HepG2 (cell line): Measurements from ENCODE around the gene DTD2. TPM values are rescaled to one million over a fixed set of nuclear protein-coding genes. Genes with fewer than 3 reads are reported as not detected.

Source experiments
- CCDC6 ChIP-seq: sonication (generic); formaldehyde crosslinking; IDR thresholded peaks from 2 replicates; pipeline ENCODE4 v1.8.1; 2022; ENCODE audit warnings: mild to moderate bottlenecking, missing genetic modification reagents, moderate library complexity
- CHCHD3 ChIP-seq: sonication (generic); formaldehyde crosslinking; IDR thresholded peaks from 2 replicates; pipeline ENCODE4 v1.8.0; 2022; ENCODE audit warnings: mild to moderate bottlenecking, missing genetic modification reagents, moderate library complexity
- DNMT1 ChIP-seq: sonication (generic); formaldehyde crosslinking; IDR thresholded peaks from 2 replicates; pipeline ENCODE4 v1.5.1; 2020; ENCODE audit warnings: mild to moderate bottlenecking, missing genetic modification reagents
- EED ChIP-seq: sonication (generic); formaldehyde crosslinking; IDR thresholded peaks from 2 replicates; pipeline ENCODE4 v1.5.0; 2020; ENCODE audit warnings: mild to moderate bottlenecking, missing genetic modification reagents
- HDAC6 ChIP-seq: fragments of 200-600 bp; sonication (generic); IDR thresholded peaks from 2 replicates; pipeline ENCODE4 v1.7.0; 2017; ENCODE audit warnings: mild to moderate bottlenecking, antibody characterized with exemption, low read length, low read depth
- KDM5B ChIP-seq: sonication (generic); formaldehyde crosslinking; IDR thresholded peaks from 2 replicates; pipeline ENCODE4 v1.4.0; 2020; ENCODE audit warnings: missing genetic modification reagents, mild to moderate bottlenecking, borderline replicate concordance
- KLF16 ChIP-seq, 2 experiments: sonication (generic) in 1 of 2; formaldehyde crosslinking in 1 of 2; IDR thresholded peaks; 2 replicates each; pipeline versions ENCODE4 v1.6.1 to v1.8.0; 2016 to 2023; ENCODE audit warnings: missing genetic modification reagents in 2 of 2, missing compliant biosample characterization in 1 of 2
- PITX1 ChIP-seq: sonication (generic); formaldehyde crosslinking; IDR thresholded peaks from 2 replicates; pipeline ENCODE4 v1.5.1; 2020; ENCODE audit warnings: mild to moderate bottlenecking, missing genetic modification reagents
- PRMT3 ChIP-seq: sonication (generic); formaldehyde crosslinking; IDR thresholded peaks from 2 replicates; pipeline ENCODE4 v1.8.1; 2022; ENCODE audit warnings: low read depth, mild to moderate bottlenecking, moderate library complexity, missing genetic modification reagents, borderline replicate concordance
- REST ChIP-seq, 2 experiments: IDR thresholded peaks; 2 replicates each; pipeline ENCODE4 v1.6.1; 2011 to 2012; ENCODE audit warnings: low read length in 2 of 2, borderline replicate concordance in 1 of 2, low read depth in 1 of 2, mild to moderate bottlenecking in 1 of 2, moderate library complexity in 1 of 2
- RFXANK ChIP-seq: IDR thresholded peaks from 2 replicates; pipeline ENCODE4 v1.6.1; 2016
- SATB2 ChIP-seq: sonication (generic); formaldehyde crosslinking; IDR thresholded peaks from 2 replicates; pipeline ENCODE4 v1.5.0; 2020; ENCODE audit warnings: missing genetic modification reagents
- SP4 ChIP-seq: sonication (generic); formaldehyde crosslinking; IDR thresholded peaks from 2 replicates; pipeline ENCODE4 v1.8.1; 2023; ENCODE audit warnings: mild to moderate bottlenecking, missing genetic modification reagents
- ZNF335 ChIP-seq: sonication (generic); formaldehyde crosslinking; IDR thresholded peaks from 2 replicates; pipeline ENCODE4 v1.4.0; 2020; ENCODE audit warnings: missing genetic modification reagents
- ZNF34 ChIP-seq: sonication (generic); formaldehyde crosslinking; IDR thresholded peaks from 2 replicates; pipeline ENCODE4 v1.4.0; 2020; ENCODE audit warnings: mild to moderate bottlenecking, missing genetic modification reagents, borderline replicate concordance
- ZNF703 ChIP-seq: sonication (generic); formaldehyde crosslinking; IDR thresholded peaks from 2 replicates; pipeline ENCODE4 v1.5.1; 2020; ENCODE audit warnings: missing genetic modification reagents, mild to moderate bottlenecking, moderate library complexity, borderline replicate concordance
- ZNF713 ChIP-seq: sonication (generic); formaldehyde crosslinking; IDR thresholded peaks from 2 replicates; pipeline ENCODE4 v1.4.0; 2020; ENCODE audit warnings: mild to moderate bottlenecking, missing genetic modification reagents
- ZNF740 ChIP-seq: sonication (generic); formaldehyde crosslinking; IDR thresholded peaks from 2 replicates; pipeline ENCODE4 v1.4.0; 2020; ENCODE audit warnings: missing genetic modification reagents
- ZSCAN30 ChIP-seq: sonication (generic); formaldehyde crosslinking; IDR thresholded peaks from 2 replicates; pipeline ENCODE4 v1.5.0; 2020; ENCODE audit warnings: mild to moderate bottlenecking, missing genetic modification reagents
- polyA plus RNA-seq, 8 experiments: library from polyadenylated mRNA; depleted of rRNA in 3 of 8; stranded (reverse) in 7 of 8; unstranded in 1 of 8; fragments of >200 nt; fragmentation: Illumina TruSeq in 4 of 8; extraction: Trizol in 4 of 8; gene quantifications; 2 replicates each; pipeline versions ENCODE4 v1.2.1 to v1.2.3, GENCODE V29; 2011 to 2016; ENCODE audit warnings: low read depth in 4 of 8, missing spikeins in 1 of 8, mixed read lengths in 1 of 8; ENCODE audit not compliant: insufficient read depth in 1 of 8
- total RNA-seq, 5 experiments: library from RNA; depleted of rRNA; stranded (reverse); fragments of >200 nt; fragmentation: Illumina TruSeq; extraction: Trizol; gene quantifications; 2 replicates each; pipeline ENCODE4 v1.2.3, GENCODE V29; 2016; ENCODE audit warnings: low read depth in 1 of 5
- TF ChIP-seq, protein P1 (sequence below): sonication (generic); formaldehyde crosslinking; IDR thresholded peaks from 2 replicates; pipeline ENCODE4 v1.5.0; 2020; ENCODE audit warnings: mild to moderate bottlenecking, missing genetic modification reagents, borderline replicate concordance

DTD2 gene
- total and polyA plus RNA-seq, 2 of the 13 experiments (the other 11 are each of a cell fraction or from before 2014, with no cell fraction given), result 22.3 to 49.8 TPM

- TF ChIP-seq, protein P1, sequence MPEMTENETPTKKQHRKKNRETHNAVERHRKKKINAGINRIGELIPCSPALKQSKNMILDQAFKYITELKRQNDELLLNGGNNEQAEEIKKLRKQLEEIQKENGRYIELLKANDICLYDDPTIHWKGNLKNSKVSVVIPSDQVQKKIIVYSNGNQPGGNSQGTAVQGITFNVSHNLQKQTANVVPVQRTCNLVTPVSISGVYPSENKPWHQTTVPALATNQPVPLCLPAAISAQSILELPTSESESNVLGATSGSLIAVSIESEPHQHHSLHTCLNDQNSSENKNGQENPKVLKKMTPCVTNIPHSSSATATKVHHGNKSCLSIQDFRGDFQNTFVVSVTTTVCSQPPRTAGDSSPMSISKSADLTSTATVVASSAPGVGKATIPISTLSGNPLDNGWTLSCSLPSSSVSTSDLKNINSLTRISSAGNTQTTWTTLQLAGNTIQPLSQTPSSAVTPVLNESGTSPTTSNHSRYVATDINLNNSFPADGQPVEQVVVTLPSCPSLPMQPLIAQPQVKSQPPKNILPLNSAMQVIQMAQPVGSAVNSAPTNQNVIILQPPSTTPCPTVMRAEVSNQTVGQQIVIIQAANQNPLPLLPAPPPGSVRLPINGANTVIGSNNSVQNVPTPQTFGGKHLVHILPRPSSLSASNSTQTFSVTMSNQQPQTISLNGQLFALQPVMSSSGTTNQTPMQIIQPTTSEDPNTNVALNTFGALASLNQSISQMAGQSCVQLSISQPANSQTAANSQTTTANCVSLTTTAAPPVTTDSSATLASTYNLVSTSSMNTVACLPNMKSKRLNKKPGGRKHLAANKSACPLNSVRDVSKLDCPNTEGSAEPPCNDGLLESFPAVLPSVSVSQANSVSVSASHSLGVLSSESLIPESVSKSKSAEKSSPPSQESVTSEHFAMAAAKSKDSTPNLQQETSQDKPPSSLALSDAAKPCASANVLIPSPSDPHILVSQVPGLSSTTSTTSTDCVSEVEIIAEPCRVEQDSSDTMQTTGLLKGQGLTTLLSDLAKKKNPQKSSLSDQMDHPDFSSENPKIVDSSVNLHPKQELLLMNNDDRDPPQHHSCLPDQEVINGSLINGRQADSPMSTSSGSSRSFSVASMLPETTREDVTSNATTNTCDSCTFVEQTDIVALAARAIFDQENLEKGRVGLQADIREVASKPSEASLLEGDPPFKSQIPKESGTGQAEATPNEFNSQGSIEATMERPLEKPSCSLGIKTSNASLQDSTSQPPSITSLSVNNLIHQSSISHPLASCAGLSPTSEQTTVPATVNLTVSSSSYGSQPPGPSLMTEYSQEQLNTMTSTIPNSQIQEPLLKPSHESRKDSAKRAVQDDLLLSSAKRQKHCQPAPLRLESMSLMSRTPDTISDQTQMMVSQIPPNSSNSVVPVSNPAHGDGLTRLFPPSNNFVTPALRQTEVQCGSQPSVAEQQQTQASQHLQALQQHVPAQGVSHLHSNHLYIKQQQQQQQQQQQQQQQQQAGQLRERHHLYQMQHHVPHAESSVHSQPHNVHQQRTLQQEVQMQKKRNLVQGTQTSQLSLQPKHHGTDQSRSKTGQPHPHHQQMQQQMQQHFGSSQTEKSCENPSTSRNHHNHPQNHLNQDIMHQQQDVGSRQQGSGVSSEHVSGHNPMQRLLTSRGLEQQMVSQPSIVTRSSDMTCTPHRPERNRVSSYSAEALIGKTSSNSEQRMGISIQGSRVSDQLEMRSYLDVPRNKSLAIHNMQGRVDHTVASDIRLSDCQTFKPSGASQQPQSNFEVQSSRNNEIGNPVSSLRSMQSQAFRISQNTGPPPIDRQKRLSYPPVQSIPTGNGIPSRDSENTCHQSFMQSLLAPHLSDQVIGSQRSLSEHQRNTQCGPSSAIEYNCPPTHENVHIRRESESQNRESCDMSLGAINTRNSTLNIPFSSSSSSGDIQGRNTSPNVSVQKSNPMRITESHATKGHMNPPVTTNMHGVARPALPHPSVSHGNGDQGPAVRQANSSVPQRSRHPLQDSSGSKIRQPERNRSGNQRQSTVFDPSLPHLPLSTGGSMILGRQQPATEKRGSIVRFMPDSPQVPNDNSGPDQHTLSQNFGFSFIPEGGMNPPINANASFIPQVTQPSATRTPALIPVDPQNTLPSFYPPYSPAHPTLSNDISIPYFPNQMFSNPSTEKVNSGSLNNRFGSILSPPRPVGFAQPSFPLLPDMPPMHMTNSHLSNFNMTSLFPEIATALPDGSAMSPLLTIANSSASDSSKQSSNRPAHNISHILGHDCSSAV (CRISPR knock-in tag), result no peak; the same call in 1 of the 2 replicates
- TF ChIP-seq ZNF740 (CRISPR knock-in tag) (no peak), ZSCAN30 (no peak), ZNF713 (CRISPR knock-in tag) (no peak), REST (IDR thresholded peaks at IDR 0.05; ENCODE audit: borderline replicate concordance in 1 of 2, low read depth in 1 of 2, low read length in 2 of 2) (peak in 1 of 2 experiments; percentile 81; a peak in 2 of 4 replicates), ZNF703 (no peak), CHCHD3 (no peak), DNMT1 (no peak), EED (CRISPR knock-in tag) (no peak; the same call in 1 of the 2 replicates), HDAC6 (no peak; the same call in 1 of the 2 replicates), PITX1 (peak; percentile 43; the same call in 1 of the 2 replicates), KLF16 (CRISPR knock-in tag; IDR thresholded peaks at IDR 0.05) (no peak), SATB2 (no peak), KDM5B (CRISPR knock-in tag) (no peak; the same call in 1 of the 2 replicates), RFXANK (no peak), ZNF335 (no peak), ZNF34 (no peak), CCDC6 (no peak), PRMT3 (no peak), SP4 (CRISPR knock-in tag) (no peak)
These were observed 37.4 kb downstream of the DTD2 start (continued) for GRCh38 chr14:31419967-31420318.
